ENCODE measurements around the gene DNAJC22.

The DNAJC22 gene

GRCh38 chr12:49348781-49349180 is 2.1 kb downstream of the DNAJC22 start:
- Histone ChIP-seq H2AFZ (ENCODE audit: low read length) (no peak overlapping the region), H3K14ac (ENCODE audit: low read length) (no peak overlapping the region), H2BK5ac (ENCODE audit: low read length) (no peak overlapping the region), H3K9me3 (replicated peaks in 1 of 2; ENCODE audit: control insufficient read depth in 2 of 2, insufficient read depth in 1 of 2, low read depth in 1 of 2, low read length in 2 of 2) (no peaks in the 10 kb centered on the region), H3K27ac (replicated peaks; ENCODE audit: low read length) (no peak overlapping the region), H3K36me3 (replicated peaks in 1 of 2; ENCODE audit: control insufficient read depth in 2 of 2, insufficient read depth in 2 of 2, low read length in 2 of 2) (no peaks in the 10 kb centered on the region), H2BK15ac (ENCODE audit: low read length) (no peak overlapping the region), H3K23ac (ENCODE audit: low read depth, low read length, poor library complexity) (no peak overlapping the region), H3K9ac (ENCODE audit: low read depth, low read length, poor library complexity) (peak overlapping the region; percentile 12), H3K4ac (ENCODE audit: low read length) (no peak overlapping the region), H2BK120ac (ENCODE audit: low read depth, low read length) (no peak overlapping the region), H3K18ac (ENCODE audit: low read length) (peak overlapping the region; percentile 19), H3K4me1 (ENCODE audit: control insufficient read depth in 2 of 2, insufficient read depth in 1 of 2, low read depth in 1 of 2, low read length in 2 of 2) (peaks cover 17 to 24% of the 10 kb centered on the region in 2 donors), H3K79me1 (ENCODE audit: low read depth, low read length) (no peaks in the 10 kb centered on the region), H4K91ac (ENCODE audit: low read depth, low read length, poor library complexity) (no peak overlapping the region), H3K4me2 (ENCODE audit: insufficient read depth, low read length, poor library complexity, severe bottlenecking) (no peak overlapping the region), H2BK12ac (ENCODE audit: low read length) (no peak overlapping the region), H4K8ac (ENCODE audit: low read depth, low read length) (no peak overlapping the region), H3K4me3 (ENCODE audit: low read length in 2 of 2) (no peak overlapping the region), H3K27me3 (ENCODE audit: control insufficient read depth in 3 of 3, insufficient read depth in 3 of 3, low read depth in 1 of 3, low read length in 3 of 3) (peaks cover 11 to 57% (median 56%) of the 10 kb centered on the region in 3 experiments), H2AK5ac (ENCODE audit: low read depth, low read length) (peak overlapping the region; percentile 64)
- DNase-seq (ENCODE audit: low spot score): no peak
- WGBS, 2 donors (ENCODE audit: extremely low coverage in 2 of 2, insufficient read length in 2 of 2, insufficient replicate concordance in 1 of 2): no CpG with 5 or more reads among the region's 5 CpGs

GRCh38 chr12:49349266-49349665 is 2.6 kb downstream of the DNAJC22 start:
- H3K23ac ChIP-seq (ENCODE audit: low read depth, low read length, poor library complexity): peak overlapping the region; percentile 48
- no peak for DNase-seq (ENCODE audit: low spot score)
- H3K4me1 ChIP-seq (ENCODE audit: control insufficient read depth in 2 of 2, insufficient read depth in 1 of 2, low read depth in 1 of 2, low read length in 2 of 2): peaks cover 17 to 24% of the 10 kb centered on the region in 2 donors
- WGBS, 2 donors (ENCODE audit: extremely low coverage in 2 of 2, insufficient read length in 2 of 2, insufficient replicate concordance in 1 of 2): no CpG with 5 or more reads among the region's 11 CpGs
- peaks cover 11 to 52% (median 51%) of the 10 kb centered on the region in 3 experiments for H3K27me3 ChIP-seq (ENCODE audit: control insufficient read depth in 3 of 3, insufficient read depth in 3 of 3, low read depth in 1 of 3, low read length in 3 of 3)
- H2AFZ ChIP-seq (ENCODE audit: low read length): no peak overlapping the region
- peak overlapping the region; percentile 34 for H3K9ac ChIP-seq (ENCODE audit: low read depth, low read length, poor library complexity)
- no peak overlapping the region for H3K14ac ChIP-seq (ENCODE audit: low read length)
- no peaks in the 10 kb centered on the region for H3K9me3 ChIP-seq (replicated peaks in 1 of 2; ENCODE audit: control insufficient read depth in 2 of 2, insufficient read depth in 1 of 2, low read depth in 1 of 2, low read length in 2 of 2)
- H4K8ac ChIP-seq (ENCODE audit: low read depth, low read length): no peak overlapping the region
- H3K36me3 ChIP-seq (replicated peaks in 1 of 2; ENCODE audit: control insufficient read depth in 2 of 2, insufficient read depth in 2 of 2, low read length in 2 of 2): no peaks in the 10 kb centered on the region
- no peak overlapping the region for H2BK5ac ChIP-seq (ENCODE audit: low read length)
- no peak overlapping the region for H3K27ac ChIP-seq (replicated peaks; ENCODE audit: low read length)
- no peak overlapping the region for H3K4me3 ChIP-seq (ENCODE audit: low read length in 2 of 2)
- H3K79me1 ChIP-seq (ENCODE audit: low read depth, low read length): no peaks in the 10 kb centered on the region
- no peak overlapping the region for H3K4me2 ChIP-seq (ENCODE audit: insufficient read depth, low read length, poor library complexity, severe bottlenecking)
- H2AK5ac ChIP-seq (ENCODE audit: low read depth, low read length): no peak overlapping the region
- no peak overlapping the region for H3K4ac ChIP-seq (ENCODE audit: low read length)
- no peak overlapping the region for H2BK15ac ChIP-seq (ENCODE audit: low read length)
- H2BK120ac ChIP-seq (ENCODE audit: low read depth, low read length): no peak overlapping the region
- no peak overlapping the region for H3K18ac ChIP-seq (ENCODE audit: low read length)
- H2BK12ac ChIP-seq (ENCODE audit: low read length): no peak overlapping the region
- no peak overlapping the region for H4K91ac ChIP-seq (ENCODE audit: low read depth, low read length, poor library complexity)

GRCh38 chr12:49352351-49352750 is 5.7 kb downstream of the DNAJC22 start:
- Histone ChIP-seq H2BK12ac (ENCODE audit: low read length) (no peak overlapping the region), H3K4ac (ENCODE audit: low read length) (no peak overlapping the region), H2BK5ac (ENCODE audit: low read length) (no peak overlapping the region), H3K9me3 (replicated peaks in 1 of 2; ENCODE audit: control insufficient read depth in 2 of 2, insufficient read depth in 1 of 2, low read depth in 1 of 2, low read length in 2 of 2) (no peaks in the 10 kb centered on the region), H4K8ac (ENCODE audit: low read depth, low read length) (no peak overlapping the region), H3K79me1 (ENCODE audit: low read depth, low read length) (no peaks in the 10 kb centered on the region), H3K4me2 (ENCODE audit: insufficient read depth, low read length, poor library complexity, severe bottlenecking) (no peak overlapping the region), H2BK120ac (ENCODE audit: low read depth, low read length) (no peak overlapping the region), H3K27ac (replicated peaks; ENCODE audit: low read length) (no peak overlapping the region), H3K9ac (ENCODE audit: low read depth, low read length, poor library complexity) (no peak overlapping the region), H3K18ac (ENCODE audit: low read length) (no peak overlapping the region), H2BK15ac (ENCODE audit: low read length) (no peak overlapping the region), H2AK5ac (ENCODE audit: low read depth, low read length) (no peak overlapping the region), H3K4me3 (ENCODE audit: low read length in 2 of 2) (no peak overlapping the region), H2AFZ (ENCODE audit: low read length) (no peak overlapping the region), H3K23ac (ENCODE audit: low read depth, low read length, poor library complexity) (no peak overlapping the region), H3K36me3 (replicated peaks in 1 of 2; ENCODE audit: control insufficient read depth in 2 of 2, insufficient read depth in 2 of 2, low read length in 2 of 2) (no peaks in the 10 kb centered on the region), H4K91ac (ENCODE audit: low read depth, low read length, poor library complexity) (no peak overlapping the region), H3K27me3 (ENCODE audit: control insufficient read depth in 3 of 3, insufficient read depth in 3 of 3, low read depth in 1 of 3, low read length in 3 of 3) (peaks cover 0 to 22% (median 21%) of the 10 kb centered on the region in 3 experiments), H3K14ac (ENCODE audit: low read length) (no peak overlapping the region), H3K4me1 (ENCODE audit: control insufficient read depth in 2 of 2, insufficient read depth in 1 of 2, low read depth in 1 of 2, low read length in 2 of 2) (peaks cover 5 to 6% of the 10 kb centered on the region in 2 donors)
- DNase-seq (ENCODE audit: low spot score): no peak
- WGBS, 2 donors (ENCODE audit: extremely low coverage in 2 of 2, insufficient read length in 2 of 2, insufficient replicate concordance in 1 of 2): no CpG with 5 or more reads among the region's 2 CpGs

- Histone ChIP-seq H3K36me3 (replicated peaks in 1 of 2; ENCODE audit: control insufficient read depth in 2 of 2, insufficient read depth in 2 of 2, low read length in 2 of 2) (no peaks in the 10 kb centered on the region), H3K4me1 (ENCODE audit: control insufficient read depth in 2 of 2, insufficient read depth in 1 of 2, low read depth in 1 of 2, low read length in 2 of 2) (no peaks in the 10 kb centered on the region), H3K79me1 (ENCODE audit: low read depth, low read length) (no peaks in the 10 kb centered on the region), H4K8ac (ENCODE audit: low read depth, low read length) (no peak overlapping the region), H3K4me2 (ENCODE audit: insufficient read depth, low read length, poor library complexity, severe bottlenecking) (no peak overlapping the region), H3K9ac (ENCODE audit: low read depth, low read length, poor library complexity) (no peak overlapping the region), H2BK120ac (ENCODE audit: low read depth, low read length) (no peak overlapping the region), H2BK12ac (ENCODE audit: low read length) (no peak overlapping the region), H2AK5ac (ENCODE audit: low read depth, low read length) (no peak overlapping the region), H3K27ac (replicated peaks; ENCODE audit: low read length) (no peak overlapping the region), H3K4ac (ENCODE audit: low read length) (no peak overlapping the region), H3K27me3 (ENCODE audit: control insufficient read depth in 3 of 3, insufficient read depth in 3 of 3, low read depth in 1 of 3, low read length in 3 of 3) (no peaks in the 10 kb centered on the region), H2BK15ac (ENCODE audit: low read length) (no peak overlapping the region), H3K4me3 (ENCODE audit: low read length in 2 of 2) (no peak overlapping the region), H4K91ac (ENCODE audit: low read depth, low read length, poor library complexity) (no peak overlapping the region), H3K14ac (ENCODE audit: low read length) (no peak overlapping the region), H3K23ac (ENCODE audit: low read depth, low read length, poor library complexity) (no peak overlapping the region), H2BK5ac (ENCODE audit: low read length) (no peak overlapping the region), H3K18ac (ENCODE audit: low read length) (no peak overlapping the region), H3K9me3 (replicated peaks in 1 of 2; ENCODE audit: control insufficient read depth in 2 of 2, insufficient read depth in 1 of 2, low read depth in 1 of 2, low read length in 2 of 2) (no peaks in the 10 kb centered on the region), H2AFZ (ENCODE audit: low read length) (no peak overlapping the region)
- no peak for DNase-seq (ENCODE audit: low spot score)
- no CpG with 5 or more reads among the region's 10 CpGs for WGBS, 2 donors (ENCODE audit: extremely low coverage in 2 of 2, insufficient read length in 2 of 2, insufficient replicate concordance in 1 of 2)
Observed at GRCh38 chr12:49355913-49356312, 9.2 kb downstream of the DNAJC22 start.

Measured in neuronal stem cell (in vitro differentiated cells).